T-cell (primary cell): ENCODE measurements around the gene ZMYND8. TPM values are rescaled to one million over a fixed set of nuclear protein-coding genes. Genes with fewer than 3 reads are reported as not detected.

ENCODE experiments used
- ATAC-seq, 4 experiments: fragments of 200-7000 bp in 3 of 4; fragments of 150-1000 bp in 1 of 4; cut with Tn5 transposase; replicated peaks in 1 of 4; 1 replicate in 3 of 4; 2 replicates in 1 of 4; pipeline ENCODE4 v1.10.0; 2021; ENCODE audit warnings: moderate library complexity in 3 of 4, mild to moderate bottlenecking in 2 of 4, moderate number of reproducible peaks in 1 of 4
- CTCF ChIA-PET, 2 donors: fragments of 300-600 bp; sonication (Branson Sonifier 250); formaldehyde crosslinking; loops; one replicate each; lab custom pipeline; 2022; ENCODE audit warnings: antibody characterized with exemption in 2 of 2; lab: Charles Lee
- POLR2A ChIA-PET, 2 donors: fragments of 300-600 bp; sonication (Branson Sonifier 250); formaldehyde crosslinking; loops; one replicate each; lab custom pipeline; 2022; ENCODE audit warnings: antibody characterized with exemption in 2 of 2; lab: Charles Lee
- DNase-seq, 35 experiments: peaks; one replicate each; pipeline versions ENCODE4 v3.0.0 to v3.0.0-alpha.2; 2013 to 2023
- H3K27ac ChIP-seq: one replicate; pipeline ENCODE4 v1.5.1; 2013; ENCODE audit warnings: low read length
- H3K27me3 ChIP-seq, 2 experiments: replicated peaks in 1 of 2; 1 replicate in 1 of 2; 2 replicates in 1 of 2; pipeline versions ENCODE4 v1.6.1 to v1.7.0; 2013; ENCODE audit warnings: low read length in 1 of 2, mixed read lengths in 1 of 2; ENCODE audit not compliant: control insufficient read depth in 2 of 2, insufficient read depth in 2 of 2; ENCODE audit errors: extremely low read depth in 1 of 2
- H3K36me3 ChIP-seq, 2 donors: 1 replicate in 1 of 2; 2 replicates in 1 of 2; pipeline versions ENCODE4 v1.6.1 to v1.7.0; 2013; ENCODE audit warnings: low read length in 1 of 2; ENCODE audit not compliant: control insufficient read depth in 2 of 2, insufficient read depth in 1 of 2; ENCODE audit errors: extremely low read depth in 1 of 2
- H3K4me1 ChIP-seq, 2 experiments: 1 replicate in 1 of 2; 2 replicates in 1 of 2; pipeline versions ENCODE4 v1.6.1 to v1.7.0; 2013; ENCODE audit warnings: low read length in 2 of 2, mixed read lengths in 1 of 2; ENCODE audit not compliant: insufficient read depth in 2 of 2, control insufficient read depth in 1 of 2; ENCODE audit errors: extremely low read depth in 1 of 2
- H3K4me3 ChIP-seq, 2 donors: 1 replicate in 1 of 2; 2 replicates in 1 of 2; pipeline versions ENCODE4 v1.5.1 to v1.7.0; 2013; ENCODE audit warnings: mild to moderate bottlenecking in 2 of 2, low read length in 1 of 2, moderate library complexity in 1 of 2; ENCODE audit not compliant: control insufficient read depth in 1 of 2; ENCODE audit errors: extremely low read depth in 1 of 2
- H3K9me3 ChIP-seq: 2 replicates; pipeline ENCODE4 v1.7.0; 2013
- H3K27ac Mint-ChIP-seq, 2 donors: one replicate each; pipeline ENCODE4 v1.8.0; 2020 to 2021; ENCODE audit warnings: mild to moderate bottlenecking in 2 of 2, mixed read lengths in 2 of 2
- H3K27me3 Mint-ChIP-seq, 2 donors: one replicate each; pipeline ENCODE4 v1.8.0; 2021 to 2022; ENCODE audit warnings: mixed read lengths in 2 of 2
- H3K36me3 Mint-ChIP-seq: one replicate; pipeline ENCODE4 v1.8.0; 2021; ENCODE audit warnings: mixed read lengths
- H3K4me1 Mint-ChIP-seq, 3 donors: one replicate each; pipeline ENCODE4 v1.8.0; 2020 to 2022; ENCODE audit warnings: mixed read lengths in 3 of 3, mild to moderate bottlenecking in 1 of 3
- H3K4me3 Mint-ChIP-seq, 3 donors: one replicate each; pipeline ENCODE4 v1.8.0; 2020 to 2022; ENCODE audit warnings: mild to moderate bottlenecking in 3 of 3, mixed read lengths in 3 of 3, moderate library complexity in 3 of 3
- H3K9me3 Mint-ChIP-seq, 3 donors: one replicate each; pipeline ENCODE4 v1.8.0; 2020 to 2022; ENCODE audit warnings: mixed read lengths in 3 of 3
- WGBS: methylation state at CpG from one replicate; pipeline ENCODE4 v1.1.5; 2013; ENCODE audit warnings: missing lambda C conversion rate; ENCODE audit not compliant: insufficient coverage; 5-methylcytosine and 5-hydroxymethylcytosine counted together
- total RNA-seq, 35 experiments: library from RNA in 6 of 35; stranded (reverse) in 6 of 35; fragments of 120-200 nt in 1 of 35; gene quantifications; one replicate each; pipeline versions ENCODE4 v1.2.1 to v1.2.4 and lab custom pipeline; 2013 to 2026

The ZMYND8 gene
- total RNA-seq, 5 donors from 2014 or later (not counting 1 experiment from before 2014, with no cell fraction given): 39.6 to 68.9 (median 43.6) TPM

- DNase-seq: peak in 10 of 35 experiments; percentile 7 to 42 (median 16)
- no peak for ATAC-seq
- Histone ChIP-seq H3K36me3 (no peaks in the 10 kb centered on the region), H3K4me3 (no peak overlapping the region), H3K27ac (peak overlapping the region; percentile 47), H3K27me3 (no peaks in the 10 kb centered on the region), H3K4me1 (peaks cover 37 to 68% of the 10 kb centered on the region in 2 experiments), H3K9me3 (no peaks in the 10 kb centered on the region)
- CTCF ChIA-PET: interaction anchor here (0.6 to 2.4 kb wide), 4 partner anchors 14 to 86 kb away, joined by 3 to 9 read pairs (median 4); no protein-coding TSS in a partner anchor
- H3K9me3 Mint-ChIP-seq: no peaks in the 10 kb centered on the region
- no peaks in the 10 kb centered on the region for H3K27me3 Mint-ChIP-seq
- 84% methylated on average over 6 of the region's 17 CpGs for WGBS
- H3K4me3 Mint-ChIP-seq: peak overlapping the region in 1 of 3 donors; percentile 6
- no peaks in the 10 kb centered on the region for H3K36me3 Mint-ChIP-seq
- H3K27ac Mint-ChIP-seq: peak overlapping the region in 1 of 2 donors; percentile 93
- POLR2A ChIA-PET: interaction anchor here (0.6 to 1.6 kb wide), 5 partner anchors 8 to 677 kb away, joined by 3 to 16 read pairs (median 5); no protein-coding TSS in a partner anchor
- H3K4me1 Mint-ChIP-seq: peaks cover 46 to 63% (median 57%) of the 10 kb centered on the region in 3 donors
Measured at GRCh38 chr20:47358672-47359529, 2.4 kb upstream of the ZMYND8 start.

- ChIA-PET POLR2A (interaction anchor here (0.6 to 1.6 kb wide), 4 partner anchors 8 to 676 kb away, joined by 3 to 6 read pairs (median 4); no protein-coding TSS in a partner anchor), CTCF (interaction anchor here (0.6 to 2.4 kb wide), 3 partner anchors 13 to 85 kb away, joined by 3 to 9 read pairs (median 5); no protein-coding TSS in a partner anchor)
- Histone ChIP-seq H3K9me3 (no peaks in the 10 kb centered on the region), H3K4me3 (peak overlapping the region in 1 of 2 donors; percentile 50), H3K27ac (peak overlapping the region; percentile 92), H3K4me1 (peaks cover 44 to 72% of the 10 kb centered on the region in 2 experiments), H3K27me3 (no peaks in the 10 kb centered on the region), H3K36me3 (peaks cover 0 to 4% of the 10 kb centered on the region in 2 donors)
- Mint-ChIP-seq H3K27me3 (no peaks in the 10 kb centered on the region), H3K4me1 (peaks cover 46 to 70% (median 57%) of the 10 kb centered on the region in 3 donors), H3K9me3 (no peaks in the 10 kb centered on the region), H3K36me3 (no peaks in the 10 kb centered on the region), H3K4me3 (peak overlapping the region in 2 of 3 donors; percentile 87 to 88), H3K27ac (peak overlapping the region in 1 of 2 donors; percentile 99)
- ATAC-seq (no peak), DNase-seq (no peak)
- 96% methylated on average over 5 of the region's 15 CpGs for WGBS
Measured at GRCh38 chr20:47358039-47358671, 1.7 kb upstream of the ZMYND8 start.

- CTCF ChIA-PET: interaction anchor here in 1 of 2 donors (0.5 to 3.2 kb wide), 6 partner anchors 27 to 146 kb away, joined by 3 to 25 read pairs (median 6); no protein-coding TSS in a partner anchor
- peaks cover 41 to 63% (median 51%) of the 10 kb centered on the region in 3 donors for H3K4me1 Mint-ChIP-seq
Measured at GRCh38 chr20:47357296-47358038, 968 bp upstream of the ZMYND8 start.

DNA sequence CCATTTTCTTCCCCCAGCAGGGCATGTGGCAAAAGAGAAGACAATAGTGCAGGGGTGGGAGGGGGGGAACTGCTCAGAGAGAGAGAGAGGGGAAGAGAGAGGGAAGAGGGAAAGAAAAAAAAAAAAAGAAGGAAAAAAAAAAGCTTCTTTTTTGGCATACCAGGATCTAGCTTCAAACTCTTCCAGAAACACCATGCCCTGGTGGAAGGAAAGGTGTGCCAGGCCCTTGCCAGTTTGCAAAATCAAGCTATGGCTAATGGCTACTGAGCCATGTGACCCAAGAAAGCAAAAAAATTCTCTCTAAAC is 326 bp downstream of the ZMYND8 start:
- peaks cover 11% of the 10 kb centered on the region for H3K36me3 Mint-ChIP-seq
- no peaks in the 10 kb centered on the region for H3K9me3 Mint-ChIP-seq
- H3K4me1 ChIP-seq: peaks cover 61 to 78% of the 10 kb centered on the region in 2 experiments
- peak in 1 of 4 experiments; percentile 2 for ATAC-seq
- no peaks in the 10 kb centered on the region for H3K9me3 ChIP-seq
- no peaks in the 10 kb centered on the region for H3K27me3 Mint-ChIP-seq
- H3K27ac Mint-ChIP-seq: peak overlapping the region in 1 of 2 donors; percentile 99
- peak overlapping the region; percentile 92 for H3K27ac ChIP-seq
- peaks cover 0 to 9% of the 10 kb centered on the region in 2 donors for H3K36me3 ChIP-seq
- peak in 1 of 35 experiments; percentile 2 for DNase-seq
- ChIA-PET CTCF (interaction anchor here (0.5 to 3.2 kb wide), 11 partner anchors 9 to 314 kb away, joined by 3 to 25 read pairs (median 5); no protein-coding TSS in a partner anchor), POLR2A (interaction anchor here (0.5 to 1.0 kb wide), 4 partner anchors 28 to 82 kb away, joined by 3 to 5 read pairs (median 3); no protein-coding TSS in a partner anchor)
- peak overlapping the region in 2 of 3 donors; percentile 87 to 88 for H3K4me3 Mint-ChIP-seq
- peak overlapping the region; percentile 50 to 71 for H3K4me3 ChIP-seq
- H3K27me3 ChIP-seq: no peaks in the 10 kb centered on the region
- peaks cover 39 to 61% (median 45%) of the 10 kb centered on the region in 3 donors for H3K4me1 Mint-ChIP-seq

More at GRCh38 chr20:47357296-47358038, 968 bp upstream of the ZMYND8 start:
- 7% methylated on average over 23 of the region's 29 CpGs for WGBS
- H3K9me3 Mint-ChIP-seq: no peaks in the 10 kb centered on the region
- ATAC-seq (peak; percentile 25 to 51 (median 43)), DNase-seq (peak; percentile 39 to 76 (median 61))
- H3K27ac Mint-ChIP-seq: peak overlapping the region in 1 of 2 donors; percentile 99
- POLR2A ChIA-PET: interaction anchor here in 1 of 2 donors (0.7 kb wide), 1 partner anchor 73 kb away, joined by 4 read pairs; no protein-coding TSS in a partner anchor
- Histone ChIP-seq H3K4me1 (peaks cover 51 to 71% of the 10 kb centered on the region in 2 experiments), H3K27me3 (no peaks in the 10 kb centered on the region), H3K9me3 (no peaks in the 10 kb centered on the region), H3K4me3 (peak overlapping the region; percentile 50 to 65), H3K36me3 (peaks cover 0 to 7% of the 10 kb centered on the region in 2 donors), H3K27ac (peak overlapping the region; percentile 92)
- no peaks in the 10 kb centered on the region for H3K27me3 Mint-ChIP-seq
- peaks cover 3% of the 10 kb centered on the region for H3K36me3 Mint-ChIP-seq
- H3K4me3 Mint-ChIP-seq: peak overlapping the region in 2 of 3 donors; percentile 87 to 88

- 0% methylated on average over 1 of the region's 2 CpGs for WGBS
Measured at GRCh38 chr20:47355489-47356219, 845 bp downstream of the ZMYND8 start.

More at GRCh38 chr20:47355489-47356219, 845 bp downstream of the ZMYND8 start:
- Histone ChIP-seq H3K27ac (peak overlapping the region; percentile 92), H3K36me3 (peaks cover 0 to 9% of the 10 kb centered on the region in 2 donors), H3K4me1 (peaks cover 66 to 78% of the 10 kb centered on the region in 2 experiments), H3K27me3 (no peaks in the 10 kb centered on the region), H3K4me3 (peak overlapping the region; percentile 50 to 71), H3K9me3 (no peaks in the 10 kb centered on the region)
- ChIA-PET POLR2A (interaction anchor here (0.5 to 1.0 kb wide), 9 partner anchors 19 to 1864 kb away, joined by 3 to 11 read pairs (median 3); no protein-coding TSS in a partner anchor), CTCF (interaction anchor here (0.5 to 3.2 kb wide), 7 partner anchors 8 to 314 kb away, joined by 4 to 25 read pairs (median 5); no protein-coding TSS in a partner anchor)
- Mint-ChIP-seq H3K9me3 (no peaks in the 10 kb centered on the region), H3K36me3 (peaks cover 11% of the 10 kb centered on the region), H3K4me1 (peaks cover 39 to 61% (median 42%) of the 10 kb centered on the region in 3 donors), H3K27ac (peak overlapping the region in 1 of 2 donors; percentile 99), H3K27me3 (no peaks in the 10 kb centered on the region), H3K4me3 (peak overlapping the region in 2 of 3 donors; percentile 87 to 88)
- no peak for ATAC-seq
- peak in 5 of 35 experiments; percentile 3 to 31 (median 27) for DNase-seq
